H1 (cell line): ENCODE data around the gene SLC43A2. TPM values are rescaled to one million over a fixed set of nuclear protein-coding genes. Genes with fewer than 3 reads are reported as not detected.
A peak's percentile ranks its signal among the peaks of the same experiment; 100 is the strongest.

Source experiments
- CTCF ChIA-PET: fragments of 300-600 bp; sonication (Branson Sonifier 250); formaldehyde crosslinking; loops from one replicate; lab custom pipeline; 2021; ENCODE audit not compliant: partially characterized antibody; lab: Charles Lee
- POLR2A ChIA-PET: fragments of 300-600 bp; sonication (Branson Sonifier 250); formaldehyde crosslinking; loops from one replicate; lab custom pipeline; 2021; ENCODE audit warnings: inconsistent platforms; ENCODE audit not compliant: partially characterized antibody; lab: Charles Lee
- DNase-seq, 2 experiments: peaks; one replicate each; pipeline versions ENCODE4 v3.0.0 to v3.0.0-alpha.2; 2010 to 2022; ENCODE audit warnings: low spot score in 2 of 2, low read depth in 1 of 2, mixed read lengths in 1 of 2
- FAIRE-seq: peaks from 2 replicates; lab custom pipeline; 2011; peaks lifted over from hg19 to GRCh38; lab: Jason Lieb, UNC
- H2AFZ ChIP-seq: 2 replicates; pipeline ENCODE4 v1.8.1; 2012; ENCODE audit warnings: low read length, inconsistent platforms
- H2AK5ac ChIP-seq: 2 replicates; pipeline ENCODE4 v1.6.1; 2013; ENCODE audit warnings: low read depth, low read length
- H2BK120ac ChIP-seq: replicated peaks from 2 replicates; pipeline ENCODE3; 2013; ENCODE audit warnings: low read depth, low read length, inconsistent platforms
- H2BK12ac ChIP-seq: 2 replicates; pipeline ENCODE4 v1.6.1; 2013; ENCODE audit warnings: low read depth, low read length
- H2BK15ac ChIP-seq: 2 replicates; pipeline ENCODE4 v1.6.1; 2013; ENCODE audit warnings: low read length
- H2BK20ac ChIP-seq: 2 replicates; pipeline ENCODE4 v1.6.1; 2013; ENCODE audit warnings: low read length
- H2BK5ac ChIP-seq: 2 replicates; pipeline ENCODE4 v1.6.1; 2013; ENCODE audit warnings: low read depth, low read length
- H3K14ac ChIP-seq: 2 replicates; pipeline ENCODE4 v1.6.1; 2013; ENCODE audit warnings: inconsistent platforms; ENCODE audit not compliant: insufficient read length
- H3K18ac ChIP-seq: 2 replicates; pipeline ENCODE4 v1.6.1; 2013; ENCODE audit warnings: low read length; ENCODE audit errors: extremely low read depth
- H3K23ac ChIP-seq: 2 replicates; pipeline ENCODE4 v1.6.1; 2013; ENCODE audit warnings: inconsistent platforms; ENCODE audit not compliant: insufficient read length
- H3K23me2 ChIP-seq: 2 replicates; pipeline ENCODE4 v1.6.1; 2013; ENCODE audit warnings: low read depth, low read length
- H3K27ac ChIP-seq: 2 replicates; pipeline ENCODE4 v1.6.1; 2011; ENCODE audit warnings: low read depth, low read length, inconsistent platforms
- H3K27me3 ChIP-seq, 4 experiments: replicated peaks in 1 of 4; 1 replicate in 1 of 4; 2 replicates in 3 of 4; pipeline versions ENCODE4 v1.6.1 to v1.8.1; 2011 to 2013; ENCODE audit warnings: low read length in 3 of 4, mild to moderate bottlenecking in 3 of 4, inconsistent platforms in 2 of 4, mixed read lengths in 2 of 4, moderate library complexity in 1 of 4; ENCODE audit not compliant: control insufficient read depth in 3 of 4, insufficient read depth in 3 of 4; ENCODE audit errors: extremely low read depth in 1 of 4
- H3K36me3 ChIP-seq, 4 experiments: 2 replicates each; pipeline versions ENCODE4 v1.6.1 to v1.8.1; 2011 to 2013; ENCODE audit warnings: mild to moderate bottlenecking in 4 of 4, low read length in 3 of 4, moderate library complexity in 2 of 4, control low read depth in 1 of 4, inconsistent platforms in 1 of 4; ENCODE audit not compliant: insufficient read depth in 4 of 4, control insufficient read depth in 2 of 4
- H3K4ac ChIP-seq: replicated peaks from 2 replicates; pipeline ENCODE3; 2013; ENCODE audit warnings: low read length, low read depth, mixed read lengths, inconsistent platforms; ENCODE audit not compliant: insufficient read length
- H3K4me1 ChIP-seq, 4 experiments: replicated peaks in 1 of 4; 1 replicate in 1 of 4; 2 replicates in 3 of 4; pipeline versions ENCODE4 v1.6.1 to v1.8.1; 2011 to 2013; ENCODE audit warnings: low read length in 3 of 4, inconsistent platforms in 2 of 4, mixed read lengths in 1 of 4; ENCODE audit not compliant: insufficient read depth in 4 of 4, control insufficient read depth in 3 of 4
- H3K4me2 ChIP-seq, 2 experiments: 2 replicates each; pipeline versions ENCODE4 v1.6.1 to v1.8.1; 2011 to 2013; ENCODE audit warnings: low read depth in 2 of 2, low read length in 2 of 2, control low read depth in 1 of 2, inconsistent platforms in 1 of 2, mild to moderate bottlenecking in 1 of 2; ENCODE audit not compliant: insufficient read depth in 1 of 2
- H3K4me3 ChIP-seq, 4 experiments: fragments of 200-600, 300-600 bp in 1 of 4; sonication (generic), shearing (Covaris generic), sonication (Bioruptor Twin) in 1 of 4; 2 replicates each; pipeline versions ENCODE4 v1.5.1 to v1.8.1; 2011 to 2016; ENCODE audit warnings: low read length in 4 of 4, low read depth in 3 of 4, control low read depth in 2 of 4, inconsistent platforms in 2 of 4, mild to moderate bottlenecking in 2 of 4, mixed read lengths in 1 of 4, moderate library complexity in 1 of 4; ENCODE audit not compliant: insufficient read depth in 2 of 4; ENCODE audit errors: extremely low read depth in 1 of 4
- H3K56ac ChIP-seq: replicated peaks from 2 replicates; pipeline ENCODE3; 2013; ENCODE audit warnings: low read depth, mild to moderate bottlenecking, mixed read lengths, low read length, inconsistent platforms; ENCODE audit not compliant: insufficient read length
- H3K79me1 ChIP-seq: 2 replicates; pipeline ENCODE4 v1.6.1; 2013; ENCODE audit warnings: low read depth, low read length, control low read depth
- H3K79me2 ChIP-seq, 2 experiments: 2 replicates each; pipeline versions ENCODE4 v1.6.1 to v1.8.1; 2012 to 2013; ENCODE audit warnings: low read length in 2 of 2, mild to moderate bottlenecking in 2 of 2, inconsistent platforms in 1 of 2; ENCODE audit not compliant: insufficient read depth in 2 of 2, control insufficient read depth in 1 of 2
- H3K9ac ChIP-seq, 4 experiments: replicated peaks in 1 of 4; 1 replicate in 1 of 4; 2 replicates in 3 of 4; pipeline versions ENCODE4 v1.6.1 to v1.8.1; 2011 to 2013; ENCODE audit warnings: low read depth in 3 of 4, low read length in 3 of 4, control low read depth in 2 of 4, mild to moderate bottlenecking in 2 of 4, moderate library complexity in 2 of 4, inconsistent platforms in 1 of 4; ENCODE audit errors: extremely low read depth in 1 of 4
- H3K9me3 ChIP-seq, 2 experiments: 2 replicates each; pipeline versions ENCODE4 v1.6.1 to v1.8.1; 2012 to 2013; ENCODE audit warnings: mild to moderate bottlenecking in 2 of 2, moderate library complexity in 2 of 2, control low read depth in 1 of 2, inconsistent platforms in 1 of 2, low read depth in 1 of 2, low read length in 1 of 2, mixed read lengths in 1 of 2; ENCODE audit not compliant: insufficient read depth in 2 of 2
- H4K20me1 ChIP-seq, 2 experiments: replicated peaks in 1 of 2; 2 replicates each; pipeline versions ENCODE3 to v1.8.1; 2011 to 2013; ENCODE audit warnings: inconsistent platforms in 2 of 2, low read length in 2 of 2, mild to moderate bottlenecking in 1 of 2; ENCODE audit not compliant: insufficient read depth in 2 of 2, control insufficient read depth in 1 of 2
- H4K5ac ChIP-seq: 2 replicates; pipeline ENCODE4 v1.6.1; 2013; ENCODE audit warnings: low read length, low read depth, mixed read lengths, inconsistent platforms; ENCODE audit not compliant: insufficient read length
- H4K8ac ChIP-seq: 2 replicates; pipeline ENCODE4 v1.8.0; 2013; ENCODE audit warnings: mild to moderate bottlenecking, moderate library complexity, low read length, inconsistent platforms; ENCODE audit not compliant: insufficient read depth; ENCODE audit errors: extremely low read depth
- H4K91ac ChIP-seq: replicated peaks from 2 replicates; pipeline ENCODE3; 2013; ENCODE audit warnings: low read length, mixed read lengths, inconsistent platforms; ENCODE audit not compliant: insufficient read length
- GABPA ChIP-seq: IDR thresholded peaks from 2 replicates; pipeline ENCODE4 v1.6.1; 2011; ENCODE audit warnings: mild to moderate bottlenecking, low read length, moderate library complexity, borderline replicate concordance; ENCODE audit not compliant: insufficient read depth
- POLR2A ChIP-seq, 2 experiments: IDR thresholded peaks; 1 replicate in 1 of 2; 2 replicates in 1 of 2; pipeline ENCODE4 v1.6.1; 2011; ENCODE audit warnings: low read depth in 2 of 2, low read length in 2 of 2, mild to moderate bottlenecking in 2 of 2; ENCODE audit errors: control extremely low read depth in 1 of 2
- WGBS, 2 experiments: shearing (Covaris generic) in 1 of 2; methylation state at CpG; one replicate each; pipeline versions ENCODE4 v1.1.6 to v1.1.7; 2013 to 2015; ENCODE audit warnings: low lambda C conversion rate in 2 of 2, mixed read lengths in 2 of 2, inconsistent platforms in 1 of 2, low coverage in 1 of 2, missing lambda C conversion rate in 1 of 2; ENCODE audit not compliant: insufficient replicate concordance in 2 of 2, insufficient coverage in 1 of 2, insufficient read length in 1 of 2; ENCODE audit errors: extremely low coverage in 1 of 2, missing lambda C conversion rate in 1 of 2; 5-methylcytosine and 5-hydroxymethylcytosine counted together
- polyA plus RNA-seq, 7 experiments: library from polyadenylated mRNA; depleted of rRNA in 3 of 7; stranded (reverse) in 5 of 7; unstranded in 2 of 7; fragments of >200 nt in 5 of 7; fragments of 200-250 nt in 2 of 7; gene quantifications; 1 replicate in 5 of 7; 2 replicates in 1 of 7; 4 replicates in 1 of 7; pipeline versions ENCODE4 v1.2.1 to v1.2.3, GENCODE V29; 2011 to 2013; ENCODE audit warnings: missing spikeins in 2 of 7, mixed read lengths in 2 of 7
- total RNA-seq: library from RNA; stranded (reverse); fragmentation: NEBNext Ultra II Directional; extraction: Animal tissue kit (Norgen Biotek cat#: 25700); gene quantifications from 2 replicates; pipeline ENCODE4 v1.2.1, GENCODE V29; 2021

The SLC43A2 gene
- total and polyA plus RNA-seq, 2 of the 8 experiments (the other 6 are each of a cell fraction or from before 2014, with no cell fraction given) = 6.6 to 10.5 TPM

DNA sequence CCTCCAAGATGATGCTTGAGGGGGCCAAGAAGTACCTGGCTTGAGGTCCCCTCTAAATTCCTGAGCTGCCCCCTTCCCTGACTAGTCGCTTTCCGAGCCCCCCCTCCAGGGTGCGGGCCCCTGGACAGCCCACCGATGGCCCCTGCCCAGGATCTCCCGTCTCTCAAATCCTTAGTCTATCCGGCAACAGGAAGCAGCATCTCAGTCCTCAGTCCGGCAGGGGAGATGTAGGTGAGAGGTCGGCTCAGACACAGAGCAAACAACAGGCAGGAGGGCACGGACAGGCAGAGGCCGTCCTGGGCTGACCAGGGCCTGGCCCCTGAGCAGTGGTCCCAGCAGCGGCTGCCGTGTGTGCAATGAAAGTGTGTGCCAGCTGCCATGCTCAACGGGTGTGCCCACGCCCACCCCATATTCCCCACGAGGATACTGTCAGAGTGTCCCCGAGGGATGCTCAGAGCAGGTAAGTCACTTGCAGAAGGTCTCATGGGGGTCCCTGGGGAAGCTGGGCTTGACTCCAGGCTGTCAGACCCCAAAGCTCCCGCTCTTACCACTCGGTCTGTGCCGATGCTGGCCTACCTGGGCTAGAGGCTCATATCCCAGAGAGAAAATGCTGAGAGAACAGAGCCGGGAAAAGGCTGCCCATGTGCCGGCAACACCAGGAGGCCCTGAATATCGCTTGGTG is 7.2 kb downstream of the SLC43A2 start:
- Histone ChIP-seq H4K5ac (no peak overlapping the region), H3K56ac (no peak overlapping the region), H3K79me1 (no peaks in the 10 kb centered on the region; the same call in 1 of the 2 replicates), H4K8ac (peak overlapping the region; percentile 80; the same call in 1 of the 2 replicates), H3K4me1 (peaks cover 0 to 4% (median 0%) of the 10 kb centered on the region in 4 experiments; a peak in 3 of 7 replicates), H3K23me2 (no peaks in the 10 kb centered on the region), H3K36me3 (no peaks in the 10 kb centered on the region), H3K14ac (no peak overlapping the region), H2AK5ac (no peak overlapping the region), H2AFZ (no peak overlapping the region), H2BK12ac (no peak overlapping the region), H3K27me3 (no peaks in the 10 kb centered on the region), H2BK20ac (no peak overlapping the region), H3K4me3 (no peak overlapping the region), H3K9ac (no peak overlapping the region; a peak in 1 of 7 replicates), H4K91ac (no peak overlapping the region), H3K23ac (no peak overlapping the region), H3K27ac (no peak overlapping the region), H2BK120ac (no peak overlapping the region), H2BK15ac (no peak overlapping the region), H3K18ac (no peak overlapping the region), H4K20me1 (no peaks in the 10 kb centered on the region), H3K4ac (no peak overlapping the region), H3K4me2 (no peak overlapping the region), H2BK5ac (no peak overlapping the region), H3K79me2 (no peaks in the 10 kb centered on the region), H3K9me3 (no peaks in the 10 kb centered on the region)
- DNase-seq (no peak), FAIRE-seq (no peak)
- CTCF ChIA-PET = interaction anchor here (1.0 to 14.5 kb wide), 4 partner anchors 9 to 88 kb away, joined by 3 to 146 read pairs (median 4); no protein-coding TSS in a partner anchor
- 86% methylated on average over 22 of the region's 22 CpGs; no CpG with 5 or more reads in 1 of the 2 experiments for WGBS, 2 experiments
- POLR2A ChIA-PET = interaction anchor here (1.5 to 2.5 kb wide), 2 partner anchors 48 to 87 kb away, joined by 3 to 7 read pairs; no protein-coding TSS in a partner anchor
- TF ChIP-seq POLR2A (IDR thresholded peaks at IDR 0.05; ENCODE audit: control extremely low read depth in 1 of 2, low read depth in 2 of 2, low read length in 2 of 2) (no peak), GABPA (no peak)
